H1 (cell line): Measurements from ENCODE around the gene YBX1. TPM values are rescaled to one million over a fixed set of nuclear protein-coding genes. Genes with fewer than 3 reads are reported as not detected.

ENCODE experiments used
- CTCF ChIA-PET: fragments of 300-600 bp; sonication (Branson Sonifier 250); formaldehyde crosslinking; loops from one replicate; lab custom pipeline; 2021; ENCODE audit not compliant: partially characterized antibody; lab: Charles Lee
- POLR2A ChIA-PET: fragments of 300-600 bp; sonication (Branson Sonifier 250); formaldehyde crosslinking; loops from one replicate; lab custom pipeline; 2021; ENCODE audit warnings: inconsistent platforms; ENCODE audit not compliant: partially characterized antibody; lab: Charles Lee
- DNase-seq, 2 experiments: peaks; one replicate each; pipeline versions ENCODE4 v3.0.0 to v3.0.0-alpha.2; 2010 to 2022; ENCODE audit warnings: low spot score in 2 of 2, low read depth in 1 of 2, mixed read lengths in 1 of 2
- FAIRE-seq: peaks from 2 replicates; lab custom pipeline; 2011; peaks lifted over from hg19 to GRCh38; lab: Jason Lieb, UNC
- H2AFZ ChIP-seq: 2 replicates; pipeline ENCODE4 v1.8.1; 2012; ENCODE audit warnings: low read length, inconsistent platforms
- H2AK5ac ChIP-seq: 2 replicates; pipeline ENCODE4 v1.6.1; 2013; ENCODE audit warnings: low read depth, low read length
- H2BK120ac ChIP-seq: replicated peaks from 2 replicates; pipeline ENCODE3; 2013; ENCODE audit warnings: low read depth, low read length, inconsistent platforms
- H2BK12ac ChIP-seq: 2 replicates; pipeline ENCODE4 v1.6.1; 2013; ENCODE audit warnings: low read depth, low read length
- H2BK15ac ChIP-seq: 2 replicates; pipeline ENCODE4 v1.6.1; 2013; ENCODE audit warnings: low read length
- H2BK20ac ChIP-seq: 2 replicates; pipeline ENCODE4 v1.6.1; 2013; ENCODE audit warnings: low read length
- H2BK5ac ChIP-seq: 2 replicates; pipeline ENCODE4 v1.6.1; 2013; ENCODE audit warnings: low read depth, low read length
- H3K14ac ChIP-seq: 2 replicates; pipeline ENCODE4 v1.6.1; 2013; ENCODE audit warnings: inconsistent platforms; ENCODE audit not compliant: insufficient read length
- H3K18ac ChIP-seq: 2 replicates; pipeline ENCODE4 v1.6.1; 2013; ENCODE audit warnings: low read length; ENCODE audit errors: extremely low read depth
- H3K23ac ChIP-seq: 2 replicates; pipeline ENCODE4 v1.6.1; 2013; ENCODE audit warnings: inconsistent platforms; ENCODE audit not compliant: insufficient read length
- H3K23me2 ChIP-seq: 2 replicates; pipeline ENCODE4 v1.6.1; 2013; ENCODE audit warnings: low read depth, low read length
- H3K27ac ChIP-seq: 2 replicates; pipeline ENCODE4 v1.6.1; 2011; ENCODE audit warnings: low read depth, low read length, inconsistent platforms
- H3K27me3 ChIP-seq, 4 experiments: replicated peaks in 1 of 4; 1 replicate in 1 of 4; 2 replicates in 3 of 4; pipeline versions ENCODE4 v1.6.1 to v1.8.1; 2011 to 2013; ENCODE audit warnings: low read length in 3 of 4, mild to moderate bottlenecking in 3 of 4, inconsistent platforms in 2 of 4, mixed read lengths in 2 of 4, moderate library complexity in 1 of 4; ENCODE audit not compliant: control insufficient read depth in 3 of 4, insufficient read depth in 3 of 4; ENCODE audit errors: extremely low read depth in 1 of 4
- H3K36me3 ChIP-seq, 4 experiments: 2 replicates each; pipeline versions ENCODE4 v1.6.1 to v1.8.1; 2011 to 2013; ENCODE audit warnings: mild to moderate bottlenecking in 4 of 4, low read length in 3 of 4, moderate library complexity in 2 of 4, control low read depth in 1 of 4, inconsistent platforms in 1 of 4; ENCODE audit not compliant: insufficient read depth in 4 of 4, control insufficient read depth in 2 of 4
- H3K4ac ChIP-seq: replicated peaks from 2 replicates; pipeline ENCODE3; 2013; ENCODE audit warnings: low read length, low read depth, mixed read lengths, inconsistent platforms; ENCODE audit not compliant: insufficient read length
- H3K4me1 ChIP-seq, 4 experiments: replicated peaks in 1 of 4; 1 replicate in 1 of 4; 2 replicates in 3 of 4; pipeline versions ENCODE4 v1.6.1 to v1.8.1; 2011 to 2013; ENCODE audit warnings: low read length in 3 of 4, inconsistent platforms in 2 of 4, mixed read lengths in 1 of 4; ENCODE audit not compliant: insufficient read depth in 4 of 4, control insufficient read depth in 3 of 4
- H3K4me2 ChIP-seq, 2 experiments: 2 replicates each; pipeline versions ENCODE4 v1.6.1 to v1.8.1; 2011 to 2013; ENCODE audit warnings: low read depth in 2 of 2, low read length in 2 of 2, control low read depth in 1 of 2, inconsistent platforms in 1 of 2, mild to moderate bottlenecking in 1 of 2; ENCODE audit not compliant: insufficient read depth in 1 of 2
- H3K4me3 ChIP-seq, 4 experiments: fragments of 200-600, 300-600 bp in 1 of 4; sonication (generic), shearing (Covaris generic), sonication (Bioruptor Twin) in 1 of 4; 2 replicates each; pipeline versions ENCODE4 v1.5.1 to v1.8.1; 2011 to 2016; ENCODE audit warnings: low read length in 4 of 4, low read depth in 3 of 4, control low read depth in 2 of 4, inconsistent platforms in 2 of 4, mild to moderate bottlenecking in 2 of 4, mixed read lengths in 1 of 4, moderate library complexity in 1 of 4; ENCODE audit not compliant: insufficient read depth in 2 of 4; ENCODE audit errors: extremely low read depth in 1 of 4
- H3K56ac ChIP-seq: replicated peaks from 2 replicates; pipeline ENCODE3; 2013; ENCODE audit warnings: low read depth, mild to moderate bottlenecking, mixed read lengths, low read length, inconsistent platforms; ENCODE audit not compliant: insufficient read length
- H3K79me1 ChIP-seq: 2 replicates; pipeline ENCODE4 v1.6.1; 2013; ENCODE audit warnings: low read depth, low read length, control low read depth
- H3K79me2 ChIP-seq, 2 experiments: 2 replicates each; pipeline versions ENCODE4 v1.6.1 to v1.8.1; 2012 to 2013; ENCODE audit warnings: low read length in 2 of 2, mild to moderate bottlenecking in 2 of 2, inconsistent platforms in 1 of 2; ENCODE audit not compliant: insufficient read depth in 2 of 2, control insufficient read depth in 1 of 2
- H3K9ac ChIP-seq, 4 experiments: replicated peaks in 1 of 4; 1 replicate in 1 of 4; 2 replicates in 3 of 4; pipeline versions ENCODE4 v1.6.1 to v1.8.1; 2011 to 2013; ENCODE audit warnings: low read depth in 3 of 4, low read length in 3 of 4, control low read depth in 2 of 4, mild to moderate bottlenecking in 2 of 4, moderate library complexity in 2 of 4, inconsistent platforms in 1 of 4; ENCODE audit errors: extremely low read depth in 1 of 4
- H3K9me3 ChIP-seq, 2 experiments: 2 replicates each; pipeline versions ENCODE4 v1.6.1 to v1.8.1; 2012 to 2013; ENCODE audit warnings: mild to moderate bottlenecking in 2 of 2, moderate library complexity in 2 of 2, control low read depth in 1 of 2, inconsistent platforms in 1 of 2, low read depth in 1 of 2, low read length in 1 of 2, mixed read lengths in 1 of 2; ENCODE audit not compliant: insufficient read depth in 2 of 2
- H4K20me1 ChIP-seq, 2 experiments: replicated peaks in 1 of 2; 2 replicates each; pipeline versions ENCODE3 to v1.8.1; 2011 to 2013; ENCODE audit warnings: inconsistent platforms in 2 of 2, low read length in 2 of 2, mild to moderate bottlenecking in 1 of 2; ENCODE audit not compliant: insufficient read depth in 2 of 2, control insufficient read depth in 1 of 2
- H4K5ac ChIP-seq: 2 replicates; pipeline ENCODE4 v1.6.1; 2013; ENCODE audit warnings: low read length, low read depth, mixed read lengths, inconsistent platforms; ENCODE audit not compliant: insufficient read length
- H4K8ac ChIP-seq: 2 replicates; pipeline ENCODE4 v1.8.0; 2013; ENCODE audit warnings: mild to moderate bottlenecking, moderate library complexity, low read length, inconsistent platforms; ENCODE audit not compliant: insufficient read depth; ENCODE audit errors: extremely low read depth
- H4K91ac ChIP-seq: replicated peaks from 2 replicates; pipeline ENCODE3; 2013; ENCODE audit warnings: low read length, mixed read lengths, inconsistent platforms; ENCODE audit not compliant: insufficient read length
- ATF3 ChIP-seq: IDR thresholded peaks from 2 replicates; pipeline ENCODE4 v1.6.1; 2011; ENCODE audit warnings: low read depth, mild to moderate bottlenecking, low read length; ENCODE audit not compliant: insufficient read depth
- CBX5 ChIP-seq: fragments of 300-800, 300-1000 bp; sonication (generic); IDR thresholded peaks from 2 replicates; pipeline ENCODE4 v1.7.1; 2016; ENCODE audit warnings: antibody characterized with exemption, low read length, low read depth
- HDAC2 ChIP-seq, 2 experiments: fragments of 300-600 bp in 1 of 2; sonication (generic) in 1 of 2; IDR thresholded peaks; 2 replicates each; pipeline ENCODE4 v1.6.1; 2011 to 2012; ENCODE audit warnings: low read depth in 2 of 2, low read length in 2 of 2, mild to moderate bottlenecking in 2 of 2, moderate library complexity in 2 of 2, borderline replicate concordance in 1 of 2, inconsistent platforms in 1 of 2
- JUN ChIP-seq: IDR thresholded peaks from 2 replicates; pipeline ENCODE4 v1.6.1; 2011; ENCODE audit warnings: low read depth, mild to moderate bottlenecking, improper control_type of control experiment, low read length
- NRF1 ChIP-seq: IDR thresholded peaks from 2 replicates; pipeline ENCODE4 v1.6.1; 2011; ENCODE audit warnings: mild to moderate bottlenecking, low read depth, low read length, improper control_type of control experiment
- RBBP5 ChIP-seq: IDR thresholded peaks from 2 replicates; pipeline ENCODE4 v1.7.1; 2012; ENCODE audit warnings: low read depth, mild to moderate bottlenecking, inconsistent platforms, low read length, moderate library complexity, borderline replicate concordance
- ZNF274 ChIP-seq: IDR thresholded peaks from 2 replicates; pipeline ENCODE4 v1.7.0; 2012; ENCODE audit warnings: low read length, borderline replicate concordance; ENCODE audit errors: extremely low read depth
- WGBS, 2 experiments: shearing (Covaris generic) in 1 of 2; methylation state at CpG; one replicate each; pipeline versions ENCODE4 v1.1.6 to v1.1.7; 2013 to 2015; ENCODE audit warnings: low lambda C conversion rate in 2 of 2, mixed read lengths in 2 of 2, inconsistent platforms in 1 of 2, low coverage in 1 of 2, missing lambda C conversion rate in 1 of 2; ENCODE audit not compliant: insufficient replicate concordance in 2 of 2, insufficient coverage in 1 of 2, insufficient read length in 1 of 2; ENCODE audit errors: extremely low coverage in 1 of 2, missing lambda C conversion rate in 1 of 2; 5-methylcytosine and 5-hydroxymethylcytosine counted together
- polyA plus RNA-seq, 7 experiments: library from polyadenylated mRNA; depleted of rRNA in 3 of 7; stranded (reverse) in 5 of 7; unstranded in 2 of 7; fragments of >200 nt in 5 of 7; fragments of 200-250 nt in 2 of 7; gene quantifications; 1 replicate in 5 of 7; 2 replicates in 1 of 7; 4 replicates in 1 of 7; pipeline versions ENCODE4 v1.2.1 to v1.2.3, GENCODE V29; 2011 to 2013; ENCODE audit warnings: missing spikeins in 2 of 7, mixed read lengths in 2 of 7
- total RNA-seq: library from RNA; stranded (reverse); fragmentation: NEBNext Ultra II Directional; extraction: Animal tissue kit (Norgen Biotek cat#: 25700); gene quantifications from 2 replicates; pipeline ENCODE4 v1.2.1, GENCODE V29; 2021

YBX1 gene
- total and polyA plus RNA-seq, 2 of the 8 experiments (the other 6 are each of a cell fraction or from before 2014, with no cell fraction given): 438 to 1,219 TPM

GRCh38 chr1:42737986-42738677 lies 55.9 kb downstream of the YBX1 start:
- FAIRE-seq (no peak), DNase-seq (no peak)
- Histone ChIP-seq H3K18ac (no peak overlapping the region), H4K20me1 (peaks cover 0 to 4% of the 10 kb centered on the region in 2 experiments), H2BK20ac (no peak overlapping the region), H4K8ac (no peak overlapping the region), H3K36me3 (no peaks in the 10 kb centered on the region), H2BK12ac (no peak overlapping the region), H3K4me1 (peaks cover 0 to 41% (median 28%) of the 10 kb centered on the region in 4 experiments; a peak in 6 of 7 replicates), H2BK120ac (no peak overlapping the region), H3K56ac (no peak overlapping the region), H2AFZ (no peak overlapping the region), H3K79me2 (no peaks in the 10 kb centered on the region), H3K23ac (no peak overlapping the region), H4K5ac (no peak overlapping the region), H3K4ac (no peak overlapping the region), H3K23me2 (peaks cover 5% of the 10 kb centered on the region; the same call in 1 of the 2 replicates), H3K79me1 (peaks cover 3% of the 10 kb centered on the region; the same call in 1 of the 2 replicates), H3K9me3 (no peaks in the 10 kb centered on the region), H3K4me3 (no peak overlapping the region), H2BK5ac (no peak overlapping the region; the same call in 1 of the 2 replicates), H3K14ac (no peak overlapping the region), H3K4me2 (no peak overlapping the region; a peak in 1 of 4 replicates), H3K27ac (no peak overlapping the region), H3K27me3 (no peaks in the 10 kb centered on the region), H2AK5ac (no peak overlapping the region), H3K9ac (no peak overlapping the region), H4K91ac (peak overlapping the region; percentile 49), H2BK15ac (no peak overlapping the region)
- CTCF ChIA-PET: interaction anchor here (0.9 to 6.4 kb wide), 5 partner anchors 8 to 17 kb away, joined by 3 to 62 read pairs (median 3); no protein-coding TSS in a partner anchor
- WGBS, 2 experiments: 95% methylated on average over 16 of the region's 21 CpGs; no CpG with 5 or more reads in 1 of the 2 experiments
- POLR2A ChIA-PET: interaction anchor here (2.2 kb wide), 1 partner anchor 56 kb away, joined by 7 read pairs; the partner anchor contains the start of gene YBX1
- TF ChIP-seq NRF1: no peak
- no peak for TF ChIP-seq RBBP5
- TF ChIP-seq ZNF274: no peak
- no peak for TF ChIP-seq HDAC2 (IDR thresholded peaks at IDR 0.05; ENCODE audit: borderline replicate concordance in 1 of 2, low read depth in 2 of 2, low read length in 2 of 2)
- no peak for TF ChIP-seq ATF3
- TF ChIP-seq JUN: no peak
- no peak for TF ChIP-seq CBX5
